22Rv1 (cell line): ENCODE measurements around the gene TP53RK.

Experiments used
- H3K27ac ChIP-seq: fragments of 450-650 bp; 2 replicates; pipeline ENCODE4 v1.5.1; 2017
- CTCF ChIP-seq: fragments of 450-650 bp; IDR thresholded peaks from 2 replicates; pipeline ENCODE4 v1.5.1; 2017; ENCODE audit warnings: mild to moderate bottlenecking
- ZFX ChIP-seq: fragments of 450-650 bp; IDR thresholded peaks from 2 replicates; pipeline ENCODE4 v1.6.1; 2017; ENCODE audit warnings: antibody characterized with exemption, borderline replicate concordance

TP53RK gene

GRCh38 chr20:46721476-46721875 lies 32.2 kb upstream of the TP53RK start:
- H3K27ac ChIP-seq = no peak overlapping the region
- no peak for TF ChIP-seq ZFX
- no peak for TF ChIP-seq CTCF

- H3K27ac ChIP-seq = no peak overlapping the region
- TF ChIP-seq ZFX (no peak), CTCF (no peak)
Measured at GRCh38 chr20:46720776-46721425, 31.7 kb upstream of the TP53RK start.

- TF ChIP-seq CTCF (no peak), ZFX (no peak)
- H3K27ac ChIP-seq = no peak overlapping the region
Measured at GRCh38 chr20:46720019-46720418, 30.8 kb upstream of the TP53RK start.

GRCh38 chr20:46717818-46718541 lies 28.7 kb upstream of the TP53RK start:
- no peak for TF ChIP-seq CTCF
- TF ChIP-seq ZFX = no peak
- H3K27ac ChIP-seq = no peak overlapping the region

GRCh38 chr20:46715292-46715756 lies 26.1 kb upstream of the TP53RK start:
- H3K27ac ChIP-seq = peak overlapping the region; percentile 79
- TF ChIP-seq CTCF (no peak), ZFX (no peak)

- peak overlapping the region; percentile 79 for H3K27ac ChIP-seq
- no peak for TF ChIP-seq CTCF
- TF ChIP-seq ZFX = no peak
Measured at GRCh38 chr20:46713957-46714834, 25.0 kb upstream of the TP53RK start.
